ENCODE results near the gene SLC10A3.

SLC10A3 gene

DNA sequence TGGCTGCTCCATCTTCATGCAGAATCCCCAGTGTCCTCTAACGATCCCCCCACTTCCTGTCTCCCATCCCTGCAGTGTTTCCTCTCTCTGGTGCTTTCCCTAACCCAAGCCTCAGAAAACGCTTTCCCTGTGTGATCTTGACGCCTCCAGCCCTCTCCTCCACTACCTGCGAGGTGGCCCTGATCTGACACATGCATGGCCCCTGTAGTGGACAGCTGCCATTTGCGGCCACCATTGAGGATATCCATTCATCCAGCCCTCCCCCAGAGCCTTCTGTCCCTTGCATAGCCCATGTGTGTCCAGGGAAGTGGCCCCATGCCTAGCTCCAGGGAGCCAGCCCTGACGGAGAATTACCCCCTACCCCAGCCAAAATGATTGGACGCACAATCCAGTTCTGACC is 7.1 kb downstream of the SLC10A3 start:
- DNase-seq (ENCODE audit: low spot score) = no peak

GRCh38 chrX:154482786-154483185 is 7.6 kb downstream of the SLC10A3 start:
- no peak for DNase-seq (ENCODE audit: low spot score)

- no peak for DNase-seq (ENCODE audit: low spot score)
These were observed 8.4 kb downstream of the SLC10A3 start for GRCh38 chrX:154481911-154482601.

- no peak for DNase-seq (ENCODE audit: low spot score)
These were observed 9.2 kb downstream of the SLC10A3 start for GRCh38 chrX:154481195-154481594.

GRCh38 chrX:154478728-154479622 is 11.5 kb downstream of the SLC10A3 start, which contains the start of gene LAGE3:
Gene LAGE3 (minus strand): TSS chrX:154479281. CDS start chrX:154478915, 366 bp downstream.
- peak; percentile 86 for DNase-seq (ENCODE audit: low spot score)

DNA sequence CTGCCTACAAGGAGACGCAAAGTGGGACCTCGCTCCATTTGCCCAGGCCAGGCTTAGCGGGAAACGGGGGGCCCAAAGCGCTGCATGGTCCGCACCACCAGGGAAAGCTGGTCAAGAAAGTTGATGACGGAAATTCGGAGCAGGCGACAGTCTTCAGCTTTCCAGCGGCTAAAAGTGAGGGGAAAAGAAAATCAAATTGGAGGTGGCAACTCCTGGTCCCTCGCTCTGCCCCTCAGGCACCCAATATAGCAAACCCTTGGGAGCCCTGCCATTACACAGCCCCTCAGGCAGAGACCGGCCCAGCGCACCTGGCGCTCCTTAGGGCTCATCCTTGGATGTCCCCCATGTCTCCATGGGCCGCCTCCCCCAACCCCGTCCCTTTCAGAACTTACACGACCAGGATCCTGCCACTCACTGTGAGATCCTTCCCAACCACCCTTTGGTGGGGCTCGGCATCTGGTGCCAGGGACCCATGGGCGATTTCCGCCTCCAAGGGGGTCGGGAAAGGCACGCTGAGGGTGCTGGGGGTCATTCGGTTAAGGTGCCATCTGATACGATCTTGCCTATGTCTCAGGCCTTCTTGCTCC is 12.4 kb downstream of the SLC10A3 start:
- no peak for DNase-seq (ENCODE audit: low spot score)

- DNase-seq (ENCODE audit: low spot score) = no peak
These were observed 13.6 kb downstream of the SLC10A3 start for GRCh38 chrX:154476821-154477220.

DNA sequence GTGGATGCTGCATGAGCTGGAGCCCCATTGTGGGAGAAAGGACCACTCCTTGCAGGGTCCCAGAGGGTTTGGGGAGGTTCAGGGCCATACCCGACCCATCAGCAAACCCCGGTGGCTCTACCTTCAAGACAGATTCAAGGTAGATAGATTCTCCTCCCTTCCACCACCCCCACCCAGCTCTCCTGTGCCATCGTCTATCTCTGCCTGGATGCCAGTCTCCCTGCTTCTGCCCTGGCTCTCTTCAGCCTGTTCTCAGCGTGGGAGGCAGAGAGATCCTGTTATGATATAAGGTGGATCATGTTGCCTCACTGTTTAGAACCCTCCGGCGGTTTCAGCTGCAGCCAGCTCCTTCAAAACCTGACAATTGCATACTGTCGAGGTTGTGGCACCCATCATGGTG is 16.7 kb downstream of the SLC10A3 start:
- DNase-seq (ENCODE audit: low spot score) = no peak

DNA sequence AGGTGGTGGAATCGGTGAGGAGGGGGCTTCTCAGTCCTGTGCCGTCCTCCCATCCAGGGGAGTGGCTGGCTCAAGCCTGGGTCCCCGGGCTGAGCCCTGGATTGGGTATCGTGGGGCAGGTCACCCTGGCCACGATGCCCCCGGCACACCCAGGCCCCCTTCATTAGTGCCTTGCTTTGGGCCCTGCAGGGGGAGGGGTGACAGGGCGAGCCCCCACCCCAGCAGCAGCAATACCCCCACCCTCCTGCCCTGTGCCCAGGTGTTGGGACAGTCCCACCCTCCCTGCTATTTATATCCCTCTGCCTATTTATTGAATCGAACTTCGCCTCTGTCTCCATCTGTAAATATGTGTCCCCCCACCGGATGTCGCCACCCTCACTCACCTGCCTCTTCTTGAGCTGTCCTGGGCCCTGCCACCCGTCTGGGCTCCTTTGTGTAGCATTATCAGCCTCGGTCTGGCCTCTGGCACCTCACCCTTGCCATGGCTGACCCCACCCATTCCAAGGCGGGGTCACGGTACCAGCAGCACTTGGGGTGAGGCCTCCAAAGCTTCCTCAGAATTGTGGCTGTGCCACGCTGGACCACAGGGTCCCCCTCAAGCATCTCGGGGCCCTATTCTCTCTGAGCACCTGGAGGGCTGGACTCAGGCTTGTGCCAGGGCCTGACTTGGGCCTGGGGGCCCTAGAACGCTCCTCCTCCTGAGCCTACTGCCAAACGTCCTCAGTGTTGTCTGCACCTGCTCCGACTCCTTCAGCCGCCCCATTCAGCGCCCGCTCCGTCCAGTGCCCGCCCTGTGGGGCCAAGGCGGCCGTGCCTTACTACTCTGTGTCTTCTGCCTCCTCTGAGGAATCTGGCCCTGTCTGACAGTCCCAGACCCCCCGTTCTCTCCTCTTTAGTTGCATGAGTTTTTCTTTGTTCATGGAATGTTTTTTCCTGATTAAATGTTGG is 17.5 kb downstream of the SLC10A3 start:
- DNase-seq (ENCODE audit: low spot score) = no peak

GRCh38 chrX:154471839-154472684 is 18.4 kb downstream of the SLC10A3 start:
- no peak for DNase-seq (ENCODE audit: low spot score)

GRCh38 chrX:154470914-154471568 is 19.4 kb downstream of the SLC10A3 start:
- no peak for DNase-seq (ENCODE audit: low spot score)

DNA sequence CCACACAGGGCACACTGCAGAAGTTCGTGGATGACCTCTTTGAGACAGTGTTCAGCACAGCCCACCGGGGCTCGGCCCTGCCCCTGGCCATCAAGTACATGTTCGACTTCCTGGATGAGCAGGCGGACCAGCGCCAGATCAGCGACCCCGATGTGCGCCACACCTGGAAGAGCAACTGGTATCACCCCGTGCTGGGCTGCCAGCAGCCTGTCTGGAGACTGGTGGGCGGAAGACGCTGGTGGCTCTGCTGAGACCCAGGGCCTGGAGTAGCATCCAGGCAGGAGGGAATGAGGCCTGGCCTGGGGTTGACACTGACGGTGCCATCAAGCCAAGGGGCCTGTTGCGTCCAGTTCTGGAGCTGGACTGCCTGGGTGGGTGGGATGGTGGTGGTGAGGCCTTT is 20.0 kb downstream of the SLC10A3 start:
- DNase-seq (ENCODE audit: low spot score) = no peak

GRCh38 chrX:154469880-154470279 is 20.5 kb downstream of the SLC10A3 start:
- no peak for DNase-seq (ENCODE audit: low spot score)

DNA sequence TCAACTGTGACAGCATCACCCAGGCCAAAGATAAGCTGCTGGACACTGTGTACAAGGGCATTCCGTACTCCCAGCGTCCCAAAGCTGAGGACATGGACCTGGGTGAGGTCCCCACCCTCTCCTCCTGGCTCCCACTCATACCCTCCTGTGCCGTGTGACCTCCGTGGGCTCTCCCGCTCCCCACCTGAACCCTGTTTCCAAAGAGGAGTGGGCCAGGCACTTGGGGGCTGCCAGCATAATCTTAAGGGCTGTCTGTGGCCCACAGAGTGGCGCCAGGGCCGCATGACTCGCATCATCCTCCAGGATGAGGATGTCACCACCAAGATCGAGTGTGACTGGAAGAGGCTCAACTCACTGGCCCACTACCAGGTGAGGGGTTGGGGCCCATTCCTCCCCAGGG is 21.3 kb downstream of the SLC10A3 start:
- DNase-seq (ENCODE audit: low spot score) = no peak

DNA sequence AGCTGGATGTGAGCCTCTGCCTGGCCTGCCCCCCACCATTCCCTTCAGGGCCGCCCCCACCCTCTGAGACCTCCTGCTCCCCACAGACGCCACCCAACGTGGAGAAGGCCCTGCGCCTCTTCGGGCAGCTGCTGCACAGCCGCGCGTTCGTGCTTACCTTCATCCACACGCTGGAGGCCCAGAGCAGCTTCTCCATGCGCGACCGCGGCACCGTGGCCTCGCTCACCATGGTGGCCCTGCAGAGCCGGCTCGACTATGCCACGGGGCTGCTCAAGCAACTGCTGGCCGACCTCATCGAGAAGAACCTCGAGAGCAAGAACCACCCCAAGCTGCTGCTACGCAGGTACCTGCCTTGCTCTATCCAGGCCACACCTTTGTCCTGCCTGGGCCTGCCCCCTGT is 22.2 kb downstream of the SLC10A3 start:
- no peak for DNase-seq (ENCODE audit: low spot score)

DNA sequence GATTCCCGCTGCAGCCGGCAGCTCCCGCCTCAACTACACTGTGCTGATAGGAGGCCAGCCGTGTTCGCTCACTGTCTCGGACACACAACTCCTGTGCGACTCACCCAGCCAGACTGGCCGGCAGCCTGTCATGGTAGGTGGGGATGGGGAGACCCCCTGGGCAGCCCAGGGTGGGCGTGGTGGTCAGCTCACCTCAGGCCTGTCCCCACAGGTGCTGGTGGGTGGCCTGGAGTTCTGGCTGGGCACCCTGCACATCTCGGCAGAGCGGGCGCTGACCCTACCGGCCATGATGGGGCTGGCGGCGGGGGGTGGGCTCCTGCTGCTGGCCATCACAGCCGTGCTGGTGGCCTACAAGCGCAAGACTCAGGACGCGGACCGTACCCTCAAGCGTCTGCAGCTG is 22.9 kb downstream of the SLC10A3 start:
- no peak for DNase-seq (ENCODE audit: low spot score)

- no peak for DNase-seq (ENCODE audit: low spot score)
These were observed 23.5 kb downstream of the SLC10A3 start for GRCh38 chrX:154466907-154467306.

DNA sequence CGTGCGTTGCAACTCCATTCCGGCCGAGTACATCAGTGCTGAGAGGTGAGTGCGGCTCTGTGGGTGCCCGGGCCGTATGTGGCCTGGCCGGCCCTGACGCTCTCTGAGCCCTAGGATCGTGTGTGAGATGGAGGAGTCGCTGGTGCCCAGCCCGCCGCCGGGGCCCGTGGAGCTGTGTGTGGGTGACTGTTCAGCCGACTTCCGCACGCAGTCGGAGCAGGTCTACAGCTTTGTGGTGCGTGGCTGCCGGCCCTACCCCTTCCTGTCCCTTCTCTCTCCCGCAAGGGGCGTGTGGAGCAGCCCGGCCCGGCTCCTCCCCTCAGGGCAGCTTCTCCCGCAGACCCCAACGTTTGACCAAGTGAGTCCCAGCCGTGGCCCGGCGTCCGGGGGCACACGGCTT is 24.4 kb downstream of the SLC10A3 start:
- no peak for DNase-seq (ENCODE audit: low spot score)

GRCh38 chrX:154465601-154466000 is 24.8 kb downstream of the SLC10A3 start:
- no peak for DNase-seq (ENCODE audit: low spot score)

DNA sequence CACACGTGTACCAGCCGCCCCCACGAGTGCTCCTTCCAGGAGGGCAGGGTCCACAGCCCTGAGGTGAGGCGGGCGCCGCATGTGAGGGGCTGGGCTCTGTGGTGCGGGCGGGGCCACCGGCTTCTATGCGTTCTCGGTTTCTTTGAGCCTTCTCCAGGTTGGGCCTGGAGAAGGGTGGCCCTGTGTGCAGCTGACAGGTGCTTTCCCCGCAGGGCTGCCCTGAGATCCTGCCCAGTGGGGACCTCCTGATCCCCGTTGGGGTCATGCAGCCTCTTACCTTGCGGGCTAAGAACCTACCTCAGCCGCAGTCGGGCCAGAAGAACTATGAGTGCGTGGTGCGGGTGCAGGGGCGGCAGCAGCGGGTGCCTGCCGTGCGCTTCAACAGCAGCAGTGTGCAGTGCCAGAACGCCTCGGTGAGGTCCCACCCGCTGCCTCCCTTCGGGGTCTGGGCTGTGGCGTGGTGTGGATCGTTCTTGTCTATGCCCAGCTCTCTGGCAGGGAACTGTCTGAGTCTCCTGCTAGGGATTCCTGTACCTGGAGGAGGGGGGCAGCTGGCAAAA is 25.5 kb downstream of the SLC10A3 start:
- no peak for DNase-seq (ENCODE audit: low spot score)

All from putamen (tissue), 1 donor.